ENCODE results near the gene MIER1. TPM values are rescaled to one million over a fixed set of nuclear protein-coding genes. Genes with fewer than 3 reads are reported as not detected.

The MIER1 gene
- total RNA-seq, 1 experiment from 2014 or later = 28.7 TPM

DNA sequence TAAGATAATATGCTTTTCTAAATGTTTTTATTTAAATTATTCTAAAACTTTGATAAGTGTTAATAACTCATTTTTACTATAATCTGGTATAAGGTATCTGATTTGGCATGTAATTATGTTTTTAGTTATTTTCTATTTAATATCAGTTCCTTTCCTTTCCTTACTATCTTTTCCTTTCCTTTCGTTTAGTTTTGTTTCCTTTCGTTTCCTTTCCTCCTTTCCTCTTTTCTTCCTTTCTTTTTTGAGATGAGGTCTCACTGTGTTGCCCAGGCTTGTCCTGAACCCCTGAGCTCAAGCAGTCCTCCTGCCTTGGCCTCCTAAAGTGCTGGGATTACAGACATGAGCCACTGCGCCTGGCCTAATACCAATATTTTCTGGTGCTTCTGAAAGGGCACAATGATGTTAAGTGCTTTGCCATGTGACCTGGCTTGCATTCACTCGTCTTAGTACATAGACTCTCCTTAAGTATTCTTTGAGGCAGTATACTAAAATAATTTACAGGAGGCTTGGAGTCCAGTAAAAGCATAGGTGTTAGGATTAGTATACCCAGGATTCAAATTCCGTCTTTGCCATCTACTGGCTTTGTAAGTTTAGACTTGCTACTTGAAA is 18.7 kb downstream of the MIER1 start:
- H3K9me2 ChIP-seq (ENCODE audit: insufficient read depth) = no peaks in the 10 kb centered on the region
- no peak for TF ChIP-seq EGR1 (IDR thresholded peaks at IDR 0.05; ENCODE audit: low read depth)
- TF ChIP-seq SP1 (IDR thresholded peaks at IDR 0.05; ENCODE audit: low read depth) = no peak
- H3K27me3 ChIP-seq (ENCODE audit: insufficient read depth, low read length) = no peaks in the 10 kb centered on the region
- ChIA-PET CTCF (no interaction called here), POLR2A (no interaction called here), RAD21 (ENCODE audit: low non-redundant PET in 1 of 2, low total read pairs in 2 of 2, uncharacterized antibody in 2 of 2, unreplicated experiment in 2 of 2) (no interaction called here)
- H3K79me2 ChIP-seq (ENCODE audit: insufficient read depth, low read length) = peaks cover 91% of the 10 kb centered on the region
- peaks cover 18 to 22% of the 10 kb centered on the region in 2 experiments for H3K36me3 ChIP-seq (ENCODE audit: control insufficient read depth in 1 of 2, insufficient read depth in 2 of 2, low read length in 2 of 2)
- H3K4me3 ChIP-seq (replicated peaks in 1 of 2; ENCODE audit: low read depth in 1 of 2, low read length in 2 of 2) = no peak overlapping the region
- no peak for DNase-seq (ENCODE audit: low read depth, low spot score)
- intact Hi-C loops (cut with micrococcal nuclease) = no loop called here
- peaks cover 20 to 43% of the 10 kb centered on the region in 2 experiments for H3K4me1 ChIP-seq (ENCODE audit: control insufficient read depth in 1 of 2, insufficient read depth in 2 of 2, low read length in 2 of 2)
- ATAC-seq = no peak
- peak overlapping the region; percentile 68 for H3K27ac ChIP-seq (ENCODE audit: low read depth, low read length)
- H4K20me1 ChIP-seq (ENCODE audit: insufficient read depth) = no peaks in the 10 kb centered on the region
- no peaks in the 10 kb centered on the region for H3K9me3 ChIP-seq (ENCODE audit: control insufficient read depth in 1 of 2, insufficient read depth in 1 of 2, low read depth in 1 of 2, low read length in 2 of 2)
- no peak overlapping the region for H2AFZ ChIP-seq (ENCODE audit: low read depth, low read length, poor library complexity, severe bottlenecking)
- BruUV-seq (replicated peaks) = no TSS peak
- 0 out of 2 replicates have a peak overlapping the region, but pooled peaks have one; percentile 35 for H3K9ac ChIP-seq (ENCODE audit: low read length)
- peak overlapping the region; percentile 57 for H3K4me2 ChIP-seq (ENCODE audit: low read length)

DNA sequence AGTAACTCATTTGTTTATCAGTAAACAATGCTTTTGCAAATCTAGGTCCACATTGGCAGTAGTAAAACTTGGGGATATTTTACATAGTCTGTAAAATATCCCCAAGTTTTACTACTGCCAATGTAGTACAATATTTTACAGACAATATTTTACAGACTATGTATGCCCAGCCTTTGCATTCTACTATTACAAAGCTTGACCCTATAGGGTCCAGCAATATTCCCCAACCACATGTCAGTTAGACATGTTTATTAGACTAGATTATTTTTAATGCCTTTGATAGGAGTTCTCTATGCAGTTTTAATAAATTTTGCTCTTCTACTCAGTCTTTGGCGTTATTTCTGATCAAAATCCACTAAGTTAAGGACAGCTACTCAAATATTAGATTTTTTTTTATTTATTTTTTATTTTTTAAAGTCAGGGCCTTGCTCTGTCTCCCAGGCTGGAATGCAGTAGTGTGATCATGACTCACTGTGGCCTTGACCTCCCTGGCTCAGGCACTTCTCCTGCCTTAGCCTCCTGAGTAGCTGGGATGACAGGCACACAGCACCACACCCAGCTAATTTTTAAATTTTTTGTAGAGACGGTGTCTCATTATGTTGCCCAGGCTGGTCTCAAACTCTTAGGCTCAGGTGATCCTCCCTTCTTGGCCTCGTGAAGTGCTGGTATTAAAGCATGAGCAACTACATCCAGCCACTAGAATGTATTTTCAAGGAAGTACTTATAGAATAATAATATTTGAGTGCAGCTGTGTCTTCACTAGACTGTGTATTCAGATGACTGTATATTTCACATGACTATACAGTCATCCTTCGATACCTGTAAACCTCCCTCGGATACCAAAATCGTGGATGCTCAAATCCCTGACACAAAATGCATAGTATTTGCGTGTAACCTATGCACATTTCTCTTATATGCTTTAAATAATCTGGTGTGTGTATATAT is 19.8 kb downstream of the MIER1 start:
- CTCF ChIA-PET = no interaction called here
- DNase-seq (ENCODE audit: low read depth, low spot score) = peak; percentile 52
- POLR2A ChIA-PET = no interaction called here
- TF ChIP-seq ELF1 (IDR thresholded peaks at IDR 0.05; ENCODE audit: borderline replicate concordance, low read depth) = no peak
- TF ChIP-seq, protein P1, sequence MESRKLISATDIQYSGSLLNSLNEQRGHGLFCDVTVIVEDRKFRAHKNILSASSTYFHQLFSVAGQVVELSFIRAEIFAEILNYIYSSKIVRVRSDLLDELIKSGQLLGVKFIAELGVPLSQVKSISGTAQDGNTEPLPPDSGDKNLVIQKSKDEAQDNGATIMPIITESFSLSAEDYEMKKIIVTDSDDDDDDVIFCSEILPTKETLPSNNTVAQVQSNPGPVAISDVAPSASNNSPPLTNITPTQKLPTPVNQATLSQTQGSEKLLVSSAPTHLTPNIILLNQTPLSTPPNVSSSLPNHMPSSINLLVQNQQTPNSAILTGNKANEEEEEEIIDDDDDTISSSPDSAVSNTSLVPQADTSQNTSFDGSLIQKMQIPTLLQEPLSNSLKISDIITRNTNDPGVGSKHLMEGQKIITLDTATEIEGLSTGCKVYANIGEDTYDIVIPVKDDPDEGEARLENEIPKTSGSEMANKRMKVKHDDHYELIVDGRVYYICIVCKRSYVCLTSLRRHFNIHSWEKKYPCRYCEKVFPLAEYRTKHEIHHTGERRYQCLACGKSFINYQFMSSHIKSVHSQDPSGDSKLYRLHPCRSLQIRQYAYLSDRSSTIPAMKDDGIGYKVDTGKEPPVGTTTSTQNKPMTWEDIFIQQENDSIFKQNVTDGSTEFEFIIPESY (IDR thresholded peaks at IDR 0.05; ENCODE audit: extremely low read depth, insufficient replicate concordance, low read length) = no peak
- TF ChIP-seq, protein P2, sequence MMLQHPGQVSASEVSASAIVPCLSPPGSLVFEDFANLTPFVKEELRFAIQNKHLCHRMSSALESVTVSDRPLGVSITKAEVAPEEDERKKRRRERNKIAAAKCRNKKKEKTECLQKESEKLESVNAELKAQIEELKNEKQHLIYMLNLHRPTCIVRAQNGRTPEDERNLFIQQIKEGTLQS (IDR thresholded peaks at IDR 0.05) = no peak
- no peak for TF ChIP-seq CBX3 (IDR thresholded peaks at IDR 0.05; ENCODE audit: low read depth)
- no peak for TF ChIP-seq CEBPB (IDR thresholded peaks at IDR 0.05; ENCODE audit: low read depth)
- TF ChIP-seq, protein P3, sequence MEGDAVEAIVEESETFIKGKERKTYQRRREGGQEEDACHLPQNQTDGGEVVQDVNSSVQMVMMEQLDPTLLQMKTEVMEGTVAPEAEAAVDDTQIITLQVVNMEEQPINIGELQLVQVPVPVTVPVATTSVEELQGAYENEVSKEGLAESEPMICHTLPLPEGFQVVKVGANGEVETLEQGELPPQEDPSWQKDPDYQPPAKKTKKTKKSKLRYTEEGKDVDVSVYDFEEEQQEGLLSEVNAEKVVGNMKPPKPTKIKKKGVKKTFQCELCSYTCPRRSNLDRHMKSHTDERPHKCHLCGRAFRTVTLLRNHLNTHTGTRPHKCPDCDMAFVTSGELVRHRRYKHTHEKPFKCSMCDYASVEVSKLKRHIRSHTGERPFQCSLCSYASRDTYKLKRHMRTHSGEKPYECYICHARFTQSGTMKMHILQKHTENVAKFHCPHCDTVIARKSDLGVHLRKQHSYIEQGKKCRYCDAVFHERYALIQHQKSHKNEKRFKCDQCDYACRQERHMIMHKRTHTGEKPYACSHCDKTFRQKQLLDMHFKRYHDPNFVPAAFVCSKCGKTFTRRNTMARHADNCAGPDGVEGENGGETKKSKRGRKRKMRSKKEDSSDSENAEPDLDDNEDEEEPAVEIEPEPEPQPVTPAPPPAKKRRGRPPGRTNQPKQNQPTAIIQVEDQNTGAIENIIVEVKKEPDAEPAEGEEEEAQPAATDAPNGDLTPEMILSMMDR (IDR thresholded peaks at IDR 0.05 in 2 of 3, conservative IDR thresholded peaks at IDR 0.05 in 1 of 3; ENCODE audit: borderline replicate concordance in 1 of 3, insufficient read depth in 1 of 3, low read depth in 2 of 3, low read length in 2 of 3) = no peak
- TF ChIP-seq EGR1 (IDR thresholded peaks at IDR 0.05; ENCODE audit: low read depth) = no peak
- TF ChIP-seq EZH2phosphoT487 (IDR thresholded peaks at IDR 0.05; ENCODE audit: borderline replicate concordance) = no peak
- TF ChIP-seq POLR2AphosphoS5 (IDR thresholded peaks at IDR 0.05; ENCODE audit: low read depth, low read length) = no peak
- no peak for TF ChIP-seq ZNF274 (IDR thresholded peaks at IDR 0.05; ENCODE audit: low read depth, low read length)

More for the DNA sequence above, 19.8 kb downstream of the MIER1 start:
- H3K4me3 ChIP-seq (replicated peaks in 1 of 2; ENCODE audit: low read depth in 1 of 2, low read length in 2 of 2) = no peak overlapping the region; a peak in 1 of 4 replicates
- H3K79me2 ChIP-seq (ENCODE audit: insufficient read depth, low read length) = peaks cover 89% of the 10 kb centered on the region
- no peaks in the 10 kb centered on the region for H3K9me3 ChIP-seq (ENCODE audit: control insufficient read depth in 1 of 2, insufficient read depth in 1 of 2, low read depth in 1 of 2, low read length in 2 of 2)
- H3K9me2 ChIP-seq (ENCODE audit: insufficient read depth) = no peaks in the 10 kb centered on the region
- H4K20me1 ChIP-seq (ENCODE audit: insufficient read depth) = no peaks in the 10 kb centered on the region
- peak overlapping the region; percentile 68; the same call in 1 of the 2 replicates for H3K27ac ChIP-seq (ENCODE audit: low read depth, low read length)
- H3K4me2 ChIP-seq (ENCODE audit: low read length) = peak overlapping the region; percentile 57
- RAD21 ChIA-PET (ENCODE audit: low non-redundant PET in 1 of 2, low total read pairs in 2 of 2, uncharacterized antibody in 2 of 2, unreplicated experiment in 2 of 2) = no interaction called here
- peak; percentile 98 for ATAC-seq
- intact Hi-C loops (cut with micrococcal nuclease) = no loop called here
- H3K27me3 ChIP-seq (ENCODE audit: insufficient read depth, low read length) = no peaks in the 10 kb centered on the region
- H3K9ac ChIP-seq (ENCODE audit: low read length) = peak overlapping the region; percentile 35
- H3K36me3 ChIP-seq (ENCODE audit: control insufficient read depth in 1 of 2, insufficient read depth in 2 of 2, low read length in 2 of 2) = peaks cover 18 to 26% of the 10 kb centered on the region in 2 experiments
- no TSS peak for BruUV-seq (replicated peaks)
- peaks cover 20 to 41% of the 10 kb centered on the region in 2 experiments for H3K4me1 ChIP-seq (ENCODE audit: control insufficient read depth in 1 of 2, insufficient read depth in 2 of 2, low read length in 2 of 2)
- H2AFZ ChIP-seq (ENCODE audit: low read depth, low read length, poor library complexity, severe bottlenecking) = no peak overlapping the region
